ENCODE results near the gene MICAL2. TPM values are rescaled to one million over a fixed set of nuclear protein-coding genes. Genes with fewer than 3 reads are reported as not detected.

MICAL2 gene
- total RNA-seq, 1 donor from 2014 or later, result 367 TPM

DNA sequence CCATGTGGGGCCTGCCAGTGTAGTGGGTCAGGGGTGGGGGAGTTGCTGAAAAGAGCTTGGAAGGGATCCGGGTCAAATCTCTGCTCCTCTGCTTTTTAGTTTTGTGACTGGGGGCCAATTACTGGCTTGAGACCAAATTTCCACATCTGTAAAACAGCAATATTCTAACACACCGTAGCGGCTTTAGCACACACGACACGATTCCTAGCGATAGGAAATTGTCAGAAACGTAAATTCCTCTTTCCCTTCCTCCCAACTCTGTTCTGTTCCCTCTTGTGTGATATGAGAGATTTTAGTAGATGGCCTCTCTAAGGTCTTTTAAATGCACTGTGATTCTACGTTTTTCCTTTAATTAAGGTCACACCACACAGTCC, 71.9 kb downstream of the MICAL2 start:
- no peak for TF ChIP-seq CTCF (IDR thresholded peaks at IDR 0.05; ENCODE audit: insufficient read depth, low read length, poor library complexity, severe bottlenecking)
- H3K4me3 ChIP-seq (ENCODE audit: low read depth, low read length), result no peak overlapping the region
- DNase-seq (ENCODE audit: low read depth), result no peak
- no peaks in the 10 kb centered on the region for H3K36me3 ChIP-seq (ENCODE audit: control insufficient read depth, insufficient read depth, low read length)
- H3K27me3 ChIP-seq (ENCODE audit: control insufficient read depth, insufficient read depth, low read length), result no peaks in the 10 kb centered on the region

DNA sequence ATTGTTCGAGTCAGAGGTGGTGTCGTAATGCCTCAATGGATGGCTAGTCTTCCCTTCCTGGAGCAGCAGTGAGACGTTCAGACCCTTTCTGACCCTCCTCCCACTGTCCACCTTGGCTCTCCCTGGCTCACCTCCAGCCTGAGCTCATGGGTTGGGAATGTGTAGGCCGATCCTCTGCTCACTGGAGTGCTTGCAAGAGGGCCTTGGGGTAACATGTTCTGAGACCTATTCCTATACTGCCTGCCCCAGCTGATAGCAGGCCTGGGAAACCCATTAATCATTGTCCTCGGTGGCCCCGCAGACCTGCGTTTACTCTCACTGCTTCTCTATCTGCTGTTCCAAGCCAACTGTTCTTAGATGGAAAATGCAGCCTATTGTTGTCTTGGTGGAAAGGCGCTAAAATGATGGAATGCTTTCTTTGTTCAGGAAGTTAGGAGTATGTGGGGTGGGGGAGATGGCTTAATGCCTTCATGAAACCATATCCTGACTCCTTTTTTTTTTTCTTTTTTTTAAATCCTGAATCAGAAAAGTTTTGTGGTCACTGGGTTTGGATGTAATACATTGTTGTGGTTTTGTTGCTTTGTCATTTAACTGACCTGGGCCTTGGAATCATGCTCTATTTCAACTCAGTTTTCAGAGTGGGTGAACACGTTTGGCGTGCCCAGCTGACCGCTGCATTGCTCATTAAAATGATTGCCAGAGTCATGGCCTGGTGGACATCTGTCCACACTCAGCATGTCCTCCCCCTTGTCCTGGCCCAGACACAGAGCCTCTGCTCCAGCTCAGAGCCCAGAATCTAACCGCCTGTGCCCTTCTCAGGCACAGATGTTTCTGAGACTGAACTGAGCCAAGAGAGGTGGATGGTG, 72.5 kb downstream of the MICAL2 start:
- TF ChIP-seq CTCF (IDR thresholded peaks at IDR 0.05; ENCODE audit: insufficient read depth, low read length, poor library complexity, severe bottlenecking), result no peak
- Histone ChIP-seq H3K4me3 (ENCODE audit: low read depth, low read length) (no peak overlapping the region), H3K36me3 (ENCODE audit: control insufficient read depth, insufficient read depth, low read length) (no peaks in the 10 kb centered on the region), H3K27me3 (ENCODE audit: control insufficient read depth, insufficient read depth, low read length) (no peaks in the 10 kb centered on the region)
- DNase-seq (ENCODE audit: low read depth), result peak; percentile 99

DNA sequence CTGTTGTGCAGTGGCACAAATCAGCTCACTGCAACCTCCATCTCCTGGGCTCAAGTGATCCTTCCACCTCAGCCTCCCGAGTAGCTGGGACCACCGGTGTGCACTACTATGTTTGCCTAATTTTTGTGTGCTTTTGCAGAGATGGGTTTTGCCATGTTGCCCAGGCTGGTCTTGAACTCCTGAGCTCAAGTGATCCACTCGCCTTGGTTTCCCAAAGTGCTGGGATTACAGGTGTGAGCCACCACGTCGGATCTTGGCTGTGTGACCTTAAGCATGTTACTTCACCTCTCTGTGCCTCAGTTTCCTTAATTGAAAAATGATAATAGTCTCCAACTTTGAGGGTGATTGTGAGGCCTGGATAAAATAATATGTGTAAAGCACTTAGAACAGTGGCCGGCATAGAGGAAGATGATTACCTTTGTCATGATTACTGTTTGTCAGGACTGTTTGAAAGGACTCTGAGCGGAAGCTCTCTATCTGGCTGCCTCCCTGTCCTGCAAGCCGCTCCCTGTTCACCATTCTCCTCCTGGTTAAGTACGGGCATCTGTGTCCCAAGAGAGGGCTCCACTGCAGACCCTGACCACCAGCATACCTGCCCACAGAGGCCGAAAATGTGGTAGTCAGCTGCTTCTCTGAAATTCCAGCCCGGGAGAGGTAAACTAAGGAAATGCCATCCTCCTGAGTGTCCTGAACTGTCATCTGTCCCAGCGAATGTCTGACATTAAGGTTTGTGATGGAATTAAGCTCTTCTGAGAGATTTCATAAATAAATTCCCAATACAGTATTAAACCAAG, 73.6 kb downstream of the MICAL2 start:
- TF ChIP-seq CTCF (IDR thresholded peaks at IDR 0.05; ENCODE audit: insufficient read depth, low read length, poor library complexity, severe bottlenecking), result no peak
- no peak overlapping the region for H3K4me3 ChIP-seq (ENCODE audit: low read depth, low read length)
- H3K27me3 ChIP-seq (ENCODE audit: control insufficient read depth, insufficient read depth, low read length), result no peaks in the 10 kb centered on the region
- no peak for DNase-seq (ENCODE audit: low read depth)
- no peaks in the 10 kb centered on the region for H3K36me3 ChIP-seq (ENCODE audit: control insufficient read depth, insufficient read depth, low read length)

GRCh38 chr11:12184699-12185098, 74.3 kb downstream of the MICAL2 start:
- TF ChIP-seq CTCF (IDR thresholded peaks at IDR 0.05; ENCODE audit: insufficient read depth, low read length, poor library complexity, severe bottlenecking), result no peak
- Histone ChIP-seq H3K27me3 (ENCODE audit: control insufficient read depth, insufficient read depth, low read length) (no peaks in the 10 kb centered on the region), H3K36me3 (ENCODE audit: control insufficient read depth, insufficient read depth, low read length) (no peaks in the 10 kb centered on the region), H3K4me3 (ENCODE audit: low read depth, low read length) (no peak overlapping the region)
- DNase-seq (ENCODE audit: low read depth), result no peak

DNA sequence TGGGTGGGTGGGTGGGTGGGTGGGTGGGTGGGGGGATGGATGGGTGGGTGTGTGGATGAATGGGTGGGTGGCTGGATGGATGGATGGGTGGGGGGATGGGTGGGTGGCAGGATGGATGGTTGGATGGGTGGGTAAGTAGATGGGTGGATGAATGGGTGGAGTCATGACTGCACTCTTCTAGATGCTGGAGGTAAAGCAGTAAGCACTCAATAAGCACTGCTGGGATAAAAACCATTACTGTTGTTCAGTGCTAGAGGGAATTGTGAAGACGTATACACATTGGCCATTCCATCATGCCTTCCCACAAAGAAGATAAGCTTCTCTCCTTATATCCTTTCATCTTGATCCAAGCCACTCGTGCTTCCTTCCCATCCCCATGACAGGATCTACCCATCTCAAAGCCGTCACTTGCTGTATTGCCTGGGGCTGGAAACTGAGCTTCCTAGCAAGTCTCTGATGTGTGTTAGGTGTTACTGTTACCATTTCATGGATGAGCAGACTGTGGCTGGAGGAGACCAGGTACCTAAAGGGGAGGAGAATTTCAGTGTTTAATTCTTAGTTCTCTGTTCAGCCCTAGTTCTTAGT, 74.8 kb downstream of the MICAL2 start:
- Histone ChIP-seq H3K27me3 (ENCODE audit: control insufficient read depth, insufficient read depth, low read length) (no peaks in the 10 kb centered on the region), H3K36me3 (ENCODE audit: control insufficient read depth, insufficient read depth, low read length) (no peaks in the 10 kb centered on the region), H3K4me3 (ENCODE audit: low read depth, low read length) (no peak overlapping the region)
- no peak for TF ChIP-seq CTCF (IDR thresholded peaks at IDR 0.05; ENCODE audit: insufficient read depth, low read length, poor library complexity, severe bottlenecking)
- no peak for DNase-seq (ENCODE audit: low read depth)
